Central memory CD8-positive, alpha-beta T cell (primary cell): ENCODE measurements around the gene PSD4.

Experiments
- ATAC-seq: fragments of 150-1000 bp; cut with Tn5 transposase; replicated peaks from 2 replicates; pipeline ENCODE4 v1.10.0; 2022; ENCODE audit warnings: mild to moderate bottlenecking, moderate FRiP score, moderate number of reproducible peaks; ENCODE audit not compliant: poor library complexity, severe bottlenecking; ENCODE audit errors: extremely low read depth
- DNase-seq, 2 donors: peaks; one replicate each; pipeline ENCODE4 v3.0.0; 2021; ENCODE audit warnings: low spot score in 2 of 2
- H3K27ac Mint-ChIP-seq: one replicate; pipeline ENCODE4 v1.8.0; 2022; ENCODE audit warnings: low read depth, mild to moderate bottlenecking, moderate library complexity, mixed read lengths
- H3K27me3 Mint-ChIP-seq: one replicate; pipeline ENCODE4 v1.8.0; 2022; ENCODE audit warnings: mixed read lengths
- H3K36me3 Mint-ChIP-seq: one replicate; pipeline ENCODE4 v1.8.0; 2022; ENCODE audit warnings: mild to moderate bottlenecking, moderate library complexity, mixed read lengths; ENCODE audit not compliant: insufficient read depth
- H3K4me1 Mint-ChIP-seq: one replicate; pipeline ENCODE4 v1.8.0; 2022; ENCODE audit warnings: mixed read lengths
- H3K4me3 Mint-ChIP-seq: one replicate; pipeline ENCODE4 v1.8.0; 2022; ENCODE audit warnings: mild to moderate bottlenecking, moderate library complexity, mixed read lengths
- H3K9me3 Mint-ChIP-seq: one replicate; pipeline ENCODE4 v1.8.0; 2022; ENCODE audit warnings: mixed read lengths

Gene PSD4

DNA sequence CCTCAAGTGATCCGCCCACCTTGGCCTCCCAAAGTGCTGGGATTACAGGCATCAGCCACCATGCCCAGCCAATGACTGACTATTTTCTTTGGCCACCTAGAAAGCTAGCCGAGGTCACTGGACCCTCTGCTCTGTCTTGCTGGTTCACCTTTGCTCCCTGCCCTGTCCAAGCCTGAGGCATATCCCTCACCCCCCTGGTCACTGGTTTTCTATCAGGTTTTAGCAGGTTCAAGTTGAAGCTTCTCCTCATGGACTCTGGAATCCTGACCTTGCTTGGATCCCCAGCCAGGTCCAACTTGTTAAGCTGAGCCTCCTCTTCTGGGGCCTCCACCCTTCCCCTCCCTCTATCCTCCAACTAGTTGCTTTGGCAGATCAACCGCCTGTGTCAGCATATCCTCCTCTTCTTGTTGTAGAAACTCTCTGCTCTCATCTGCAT lies 71.5 kb downstream of the PSD4 start:
- DNase-seq (no peak), ATAC-seq (no peak)
- peaks cover 21% of the 10 kb centered on the region for H3K4me1 Mint-ChIP-seq
- no peaks in the 10 kb centered on the region for H3K27me3 Mint-ChIP-seq
- no peak overlapping the region for H3K4me3 Mint-ChIP-seq
- no peaks in the 10 kb centered on the region for H3K9me3 Mint-ChIP-seq
- H3K36me3 Mint-ChIP-seq: peaks cover 4% of the 10 kb centered on the region
- no peak overlapping the region for H3K27ac Mint-ChIP-seq

DNA sequence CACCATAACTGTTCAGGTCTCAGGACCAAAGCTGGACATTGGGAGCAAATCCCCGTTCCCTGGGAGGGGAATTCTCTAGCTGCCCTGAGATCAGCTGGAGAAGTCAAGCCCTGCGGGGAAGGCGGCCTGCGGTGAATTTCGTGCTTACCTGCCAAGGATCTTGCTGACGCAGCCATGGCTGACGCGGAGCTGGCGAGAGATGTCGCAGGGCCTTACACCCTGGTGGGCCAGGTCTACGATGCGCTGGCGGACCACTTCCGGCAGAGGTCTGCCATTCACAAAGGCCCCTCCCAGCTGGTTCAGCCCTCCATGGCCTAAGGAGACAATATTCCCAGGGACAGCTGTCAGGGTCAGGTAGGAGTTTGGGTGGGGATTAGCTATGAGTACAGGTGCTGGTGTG lies 72.8 kb downstream of the PSD4 start:
- Mint-ChIP-seq H3K4me3 (no peak overlapping the region), H3K4me1 (peaks cover 27% of the 10 kb centered on the region), H3K9me3 (no peaks in the 10 kb centered on the region), H3K27me3 (no peaks in the 10 kb centered on the region), H3K36me3 (peaks cover 2% of the 10 kb centered on the region), H3K27ac (no peak overlapping the region)
- DNase-seq (no peak), ATAC-seq (no peak)

DNA sequence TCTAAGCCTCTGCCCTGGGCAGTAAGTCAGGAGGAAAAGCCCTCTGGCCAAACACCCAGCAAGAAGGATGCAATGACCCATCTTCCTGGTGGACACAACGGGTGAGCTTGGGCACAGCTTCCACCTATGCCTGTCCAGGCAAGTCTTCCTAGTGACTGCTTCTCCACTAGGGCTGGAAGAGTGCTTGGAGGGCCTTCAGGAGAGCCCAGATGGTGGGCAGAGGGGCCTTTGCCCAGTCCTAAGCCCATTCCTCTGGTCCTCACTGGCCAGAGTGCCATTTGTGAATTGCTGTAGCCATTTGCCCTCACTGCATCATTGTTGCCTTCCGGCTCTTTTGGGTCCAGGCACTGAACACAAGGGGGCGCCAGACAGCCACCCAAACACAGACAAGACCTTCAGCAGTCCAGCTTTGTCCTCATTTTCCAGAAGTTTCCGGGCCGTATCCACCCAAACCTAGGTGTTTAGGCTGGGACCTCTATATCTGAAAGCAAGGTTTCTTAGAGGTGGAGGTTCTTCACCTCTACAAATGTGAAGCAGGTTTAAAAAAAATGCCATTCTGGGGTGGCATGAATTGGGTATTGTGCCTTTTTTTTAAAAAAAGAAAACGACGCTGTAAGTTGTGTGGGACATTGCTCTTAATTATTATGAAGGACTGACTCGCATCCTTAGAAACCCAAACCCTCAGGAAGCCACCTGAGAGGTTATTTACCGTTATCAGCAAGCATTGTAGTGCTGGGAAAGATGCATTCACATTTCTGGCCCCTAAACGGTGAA lies 75.4 kb downstream of the PSD4 start:
- Mint-ChIP-seq H3K4me1 (peaks cover 49% of the 10 kb centered on the region), H3K36me3 (peaks cover 2% of the 10 kb centered on the region), H3K4me3 (no peak overlapping the region), H3K27ac (no peak overlapping the region), H3K9me3 (no peaks in the 10 kb centered on the region), H3K27me3 (no peaks in the 10 kb centered on the region)
- DNase-seq (peak; percentile 53 to 63), ATAC-seq (peak; percentile 52)

DNA sequence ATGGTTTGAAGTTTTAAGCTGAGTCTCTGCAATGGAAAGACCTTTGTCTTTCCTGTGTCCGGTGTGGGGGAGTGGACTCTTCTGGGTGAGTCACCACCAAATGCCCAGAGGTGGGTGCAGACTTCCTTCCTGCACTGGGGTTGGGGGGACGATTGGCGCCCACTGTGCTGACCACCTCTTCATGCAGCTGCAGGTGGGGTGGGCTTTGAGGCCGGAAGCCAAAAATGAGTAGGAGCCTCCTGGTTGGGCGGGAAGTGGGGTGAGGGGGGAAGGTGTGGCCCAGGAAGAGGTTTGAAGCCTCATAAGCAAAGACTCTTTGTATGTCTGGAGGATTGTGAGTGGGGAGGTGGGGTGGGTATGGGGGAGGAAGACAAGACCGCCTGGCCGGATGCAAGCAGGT lies 77.3 kb downstream of the PSD4 start:
- Mint-ChIP-seq H3K9me3 (no peaks in the 10 kb centered on the region), H3K4me1 (peaks cover 55% of the 10 kb centered on the region), H3K4me3 (peak overlapping the region; percentile 31), H3K36me3 (peaks cover 4% of the 10 kb centered on the region), H3K27ac (peak overlapping the region; percentile 59), H3K27me3 (no peaks in the 10 kb centered on the region)
- DNase-seq (no peak), ATAC-seq (peak; percentile 67)

DNA sequence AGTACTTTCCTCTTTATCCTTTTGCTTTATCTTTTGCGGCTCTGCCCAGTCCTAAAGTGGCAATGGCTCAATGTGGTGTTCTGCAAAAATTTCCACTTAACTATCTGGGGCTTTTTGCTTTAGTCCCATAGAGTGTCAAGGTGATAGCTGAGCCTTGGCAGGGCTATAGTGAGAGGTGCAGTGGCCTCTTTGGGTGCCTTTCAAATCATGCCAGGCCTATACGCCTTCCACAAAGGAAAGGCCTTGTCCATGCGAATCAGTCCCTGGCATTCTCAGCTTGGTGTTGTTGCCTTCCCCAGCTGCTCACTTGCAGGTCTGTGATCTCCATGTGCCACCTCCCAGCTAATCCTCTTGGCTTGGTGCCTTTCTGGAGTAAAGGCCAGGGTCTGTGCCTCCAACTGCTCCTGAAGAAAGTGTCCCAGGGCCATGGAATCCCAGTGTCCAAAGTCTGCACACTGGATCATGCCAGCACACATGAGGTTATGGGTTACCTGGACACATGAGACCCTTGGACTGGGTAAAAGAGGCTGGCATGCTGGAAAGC lies 78.3 kb downstream of the PSD4 start:
- no peak for DNase-seq
- no peak for ATAC-seq
- Mint-ChIP-seq H3K27me3 (no peaks in the 10 kb centered on the region), H3K4me1 (peaks cover 55% of the 10 kb centered on the region), H3K36me3 (peaks cover 2% of the 10 kb centered on the region), H3K27ac (peak overlapping the region; percentile 59), H3K9me3 (no peaks in the 10 kb centered on the region), H3K4me3 (peak overlapping the region; percentile 37)

DNA sequence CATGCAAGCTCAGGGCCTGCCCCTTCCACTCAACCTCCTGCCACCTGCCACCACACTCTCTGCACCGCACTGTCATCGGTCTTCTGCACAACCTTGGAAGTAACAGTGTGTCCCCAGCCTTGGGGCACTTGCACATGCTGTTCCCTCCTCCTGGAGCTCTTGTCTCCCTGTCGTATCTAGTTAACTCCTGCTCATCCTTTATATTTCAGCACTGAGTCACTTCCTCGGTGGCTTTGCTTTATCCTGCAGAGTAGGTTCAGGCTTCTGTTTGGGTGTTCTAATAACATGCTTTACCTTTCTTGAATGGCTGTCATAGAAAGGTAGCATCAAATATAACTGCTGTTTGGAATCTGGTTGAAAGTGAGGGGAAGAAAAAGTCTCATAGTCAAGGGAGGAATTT lies 79.7 kb downstream of the PSD4 start:
- peak overlapping the region; percentile 37 for H3K4me3 Mint-ChIP-seq
- H3K27ac Mint-ChIP-seq: peak overlapping the region; percentile 59

DNA sequence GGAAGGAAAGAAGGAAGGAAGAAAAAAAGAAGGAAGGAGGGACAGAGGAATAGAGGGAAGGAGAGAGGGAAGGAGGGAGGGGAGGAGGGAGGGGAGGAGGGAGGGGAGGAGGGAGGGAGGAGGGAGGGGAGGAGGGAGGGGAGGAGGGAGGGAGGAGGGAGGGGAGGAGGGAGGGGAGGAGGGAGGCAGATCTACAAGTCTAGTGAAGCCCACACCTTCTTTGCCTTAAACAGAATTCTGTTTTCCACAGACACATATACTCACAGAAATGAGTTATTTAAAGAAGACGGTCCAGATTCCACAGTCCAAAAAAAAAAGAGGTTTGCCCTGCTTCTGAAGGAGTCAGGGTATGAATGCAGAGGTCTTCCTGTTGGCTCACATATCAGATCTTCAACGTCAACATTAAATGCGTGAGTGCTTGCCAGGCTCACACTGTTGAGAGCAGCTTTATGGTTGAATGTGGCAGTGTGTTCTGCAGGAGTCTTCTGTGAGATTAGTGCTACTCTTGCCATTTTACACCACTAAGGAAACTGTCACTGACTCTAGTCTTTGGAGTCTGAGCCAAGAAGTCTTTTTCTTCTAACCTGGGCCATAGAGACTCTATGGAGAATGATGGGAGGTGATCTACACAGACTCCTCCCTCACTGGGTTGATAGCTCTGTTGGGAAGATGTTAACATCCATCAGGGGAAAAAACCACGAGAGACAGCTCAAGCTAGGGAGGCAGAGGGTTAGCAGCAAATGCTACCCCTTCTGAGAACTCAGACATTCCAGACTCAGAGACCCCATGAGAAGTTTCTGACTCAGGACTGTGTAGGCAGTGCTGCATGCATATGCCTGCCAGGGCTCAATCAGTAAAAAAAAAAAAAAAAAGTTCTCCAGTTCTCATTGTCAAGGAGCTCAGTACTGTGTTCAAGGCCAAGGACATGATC lies 81.6 kb downstream of the PSD4 start:
- Mint-ChIP-seq H3K9me3 (no peaks in the 10 kb centered on the region), H3K27ac (peak overlapping the region; percentile 68), H3K27me3 (no peaks in the 10 kb centered on the region), H3K36me3 (peaks cover 2% of the 10 kb centered on the region), H3K4me1 (peaks cover 45% of the 10 kb centered on the region), H3K4me3 (no peak overlapping the region)
- DNase-seq (no peak), ATAC-seq (no peak)

More for the DNA sequence above, 79.7 kb downstream of the PSD4 start:
- Mint-ChIP-seq H3K9me3 (no peaks in the 10 kb centered on the region), H3K36me3 (peaks cover 2% of the 10 kb centered on the region), H3K27me3 (no peaks in the 10 kb centered on the region), H3K4me1 (peaks cover 55% of the 10 kb centered on the region)
- no peak for DNase-seq
- no peak for ATAC-seq

DNA sequence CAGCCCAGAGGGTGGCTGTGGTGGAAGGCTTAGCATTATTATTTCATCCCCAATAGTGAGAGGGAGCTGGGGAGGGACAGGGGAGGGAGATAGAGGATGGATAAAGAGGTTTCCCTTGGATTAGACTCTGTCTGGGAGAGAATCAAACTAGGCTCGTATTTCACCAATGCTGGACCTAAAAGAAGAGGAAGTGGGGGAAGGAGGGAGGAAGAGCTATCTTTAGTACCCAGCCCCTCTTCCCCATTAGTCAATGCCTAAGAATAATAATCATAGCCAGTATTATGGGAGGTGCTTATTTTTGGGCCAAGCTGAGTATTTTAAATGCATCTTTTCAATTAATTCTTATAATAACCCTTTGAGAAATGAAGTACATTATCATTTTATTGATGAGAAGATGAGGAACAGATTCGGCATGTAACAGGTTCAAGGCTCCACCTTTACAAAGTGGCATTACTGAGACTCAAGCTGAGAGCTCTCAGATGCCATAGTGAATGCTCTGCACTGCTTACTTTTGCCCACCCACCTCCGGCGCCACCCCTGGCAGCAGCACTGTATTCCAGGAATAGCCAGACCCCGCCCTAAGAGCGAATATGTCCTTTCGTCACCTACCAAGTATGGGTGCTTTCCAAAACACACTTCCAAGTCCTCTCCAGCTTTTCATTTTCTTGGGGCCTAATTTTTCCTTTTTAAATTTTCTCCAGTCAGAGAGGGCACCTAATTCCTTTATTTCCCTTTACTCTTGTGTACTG lies 83.9 kb downstream of the PSD4 start:
- ATAC-seq: no peak
- peaks cover 2% of the 10 kb centered on the region for H3K36me3 Mint-ChIP-seq
- H3K27ac Mint-ChIP-seq: peak overlapping the region; percentile 40
- no peaks in the 10 kb centered on the region for H3K9me3 Mint-ChIP-seq
- DNase-seq: no peak
- peaks cover 22% of the 10 kb centered on the region for H3K4me1 Mint-ChIP-seq
- H3K4me3 Mint-ChIP-seq: no peak overlapping the region
- no peaks in the 10 kb centered on the region for H3K27me3 Mint-ChIP-seq

DNA sequence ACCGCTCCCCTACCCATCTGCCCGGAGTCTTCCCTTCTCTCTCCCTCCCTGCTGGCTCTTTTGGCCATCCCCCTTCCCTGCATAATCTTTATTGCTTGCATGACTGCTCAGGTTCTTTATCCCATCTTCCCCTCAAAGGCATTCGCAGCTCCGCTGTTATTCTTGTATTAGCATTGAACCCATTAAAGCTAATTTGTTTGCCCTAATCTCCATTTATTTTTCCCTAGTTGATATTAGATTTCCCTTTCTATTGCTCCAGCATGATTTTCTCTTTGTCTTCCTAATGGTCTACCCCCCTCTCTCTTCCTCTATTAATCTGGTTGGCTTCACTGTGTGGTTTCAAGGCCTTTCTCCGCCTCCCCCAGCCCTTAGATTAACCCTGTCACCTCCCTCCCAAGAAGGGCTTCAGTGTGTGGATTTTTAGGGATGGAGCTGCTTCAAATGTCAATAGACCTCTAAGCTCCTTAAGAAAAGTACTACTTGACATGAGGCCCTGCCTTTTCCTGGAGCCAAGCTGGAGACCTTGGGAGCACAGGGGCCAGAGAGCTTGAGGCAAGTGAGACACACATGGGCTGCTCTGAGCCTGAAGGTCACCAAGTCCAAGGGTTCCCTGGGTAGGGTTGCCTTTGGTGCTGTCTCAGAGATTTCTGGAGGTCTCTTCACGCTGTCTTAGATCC lies 84.8 kb downstream of the PSD4 start:
- DNase-seq: no peak
- Mint-ChIP-seq H3K27me3 (no peaks in the 10 kb centered on the region), H3K9me3 (no peaks in the 10 kb centered on the region), H3K36me3 (peaks cover 2% of the 10 kb centered on the region), H3K4me1 (peaks cover 13% of the 10 kb centered on the region), H3K27ac (peak overlapping the region; percentile 40), H3K4me3 (no peak overlapping the region)
- ATAC-seq: no peak
